Measurements from ENCODE around the gene MEIG1.

- no peak for TF ChIP-seq CTCF (IDR thresholded peaks at IDR 0.05)
- TF ChIP-seq POLR2A (IDR thresholded peaks at IDR 0.05): no peak
Measured at GRCh38 chr10:14982744-14983143, 23.6 kb downstream of the MEIG1 start.
